ENCODE results near the gene TNNI2. TPM values are rescaled to one million over a fixed set of nuclear protein-coding genes. Genes with fewer than 3 reads are reported as not detected.

TNNI2 gene
- total and polyA plus RNA-seq, 2 donors (not counting 3 experiments of a cell fraction or from before 2014, with no cell fraction given), result not detected

- intact Hi-C loops (cut with micrococcal nuclease) (no loop called here), dilution Hi-C loops (cut with MboI; ENCODE audit: extremely low pct_ligation_motif_present, low sequenced_read_pairs) (no loop called here)
- TF ChIP-seq MYC (IDR thresholded peaks at IDR 0.05; ENCODE audit: low read depth, low read length) (no peak), POLR2A (IDR thresholded peaks at IDR 0.05; ENCODE audit: low read depth, low read length) (no peak), GATA2 (IDR thresholded peaks at IDR 0.05; ENCODE audit: insufficient read depth, insufficient read length, low read depth, low read length) (no peak), POLR2AphosphoS5 (IDR thresholded peaks at IDR 0.05; ENCODE audit: insufficient read depth, low read depth, low read length) (no peak), CTCF (IDR thresholded peaks at IDR 0.05; ENCODE audit: extremely low read depth in 1 of 2, insufficient read depth in 1 of 2, low read depth in 1 of 2, low read length in 2 of 2) (no peak), FOS (IDR thresholded peaks at IDR 0.05; ENCODE audit: borderline replicate concordance, insufficient read depth, low read length) (no peak)
- no peak for FAIRE-seq
- H3K79me2 ChIP-seq (ENCODE audit: control insufficient read depth, insufficient read depth, low read length), result no peaks in the 10 kb centered on the region
- H3K4me1 ChIP-seq (ENCODE audit: control insufficient read depth, extremely low read depth, insufficient read depth, low read length), result peaks cover 12% of the 10 kb centered on the region
- no peak overlapping the region for H3K27ac ChIP-seq (ENCODE audit: insufficient read depth, low read depth, low read length)
- no peaks in the 10 kb centered on the region for H3K36me3 ChIP-seq (ENCODE audit: control insufficient read depth in 2 of 2, extremely low read depth in 1 of 2, insufficient read depth in 2 of 2, low read length in 2 of 2)
- H3K4me3 ChIP-seq (replicated peaks in 1 of 3; ENCODE audit: insufficient read depth in 1 of 3, low read depth in 1 of 3, low read length in 3 of 3), result no peak overlapping the region
- no peak overlapping the region for H3K9ac ChIP-seq (replicated peaks; ENCODE audit: extremely low read depth, insufficient read depth, low read length)
- no TSS peak for BruUV-seq (replicated peaks)
- H3K4me2 ChIP-seq (ENCODE audit: insufficient read depth, low read length), result no peak overlapping the region
- no peak for DNase-seq (ENCODE audit: low read depth, low spot score)
- no peaks in the 10 kb centered on the region for H3K9me3 ChIP-seq (replicated peaks; ENCODE audit: control insufficient read depth, insufficient read depth, low read length)
- H4K20me1 ChIP-seq (replicated peaks; ENCODE audit: control insufficient read depth, extremely low read depth, insufficient read depth, low read length), result no peaks in the 10 kb centered on the region
- H3K27me3 ChIP-seq (ENCODE audit: control insufficient read depth in 2 of 2, insufficient read depth in 2 of 2, low read length in 2 of 2), result no peaks in the 10 kb centered on the region
- H2AFZ ChIP-seq (ENCODE audit: low read depth, low read length), result no peak overlapping the region
- no peaks in the 10 kb centered on the region for H3K9me1 ChIP-seq (replicated peaks; ENCODE audit: control insufficient read depth, extremely low read depth, insufficient read depth, low read length)
- ChIA-PET CTCF (interaction anchor here (1.0 to 2.2 kb wide), 4 partner anchors 14 to 210 kb away, joined by 3 to 12 read pairs (median 9); no protein-coding TSS in a partner anchor), POLR2A (no interaction called here)
Measured at GRCh38 chr11:1862588-1863351, 24.0 kb downstream of the TNNI2 start.
